Measurements from ENCODE around the gene LRRC49. TPM values are rescaled to one million over a fixed set of nuclear protein-coding genes. Genes with fewer than 3 reads are reported as not detected.
"Not testable (repeated sequence)": the region's sequence is repeated elsewhere in the genome, so short reads cannot be mapped to it uniquely, and the experiment has no call there.

The LRRC49 gene
- total RNA-seq, 1 experiment from 2014 or later: not detected

GRCh38 chr15:70854666-70854976, 38.0 kb upstream of the LRRC49 start:
- Histone ChIP-seq H3K4me1 (ENCODE audit: low read length) (peaks cover 2% of the 10 kb centered on the region; the same call in 1 of the 2 replicates), H3K79me2 (ENCODE audit: low read length) (no peaks in the 10 kb centered on the region), H3K4me3 (ENCODE audit: low read length) (no peak overlapping the region), H3K27ac (ENCODE audit: low read length) (no peak overlapping the region), H3K27me3 (ENCODE audit: low read length) (no peaks in the 10 kb centered on the region), H4K20me1 (ENCODE audit: insufficient read depth, low read depth, low read length) (no peaks in the 10 kb centered on the region), H2AFZ (ENCODE audit: low read length) (no peak overlapping the region), H3K4me2 (ENCODE audit: low read depth, low read length, poor library complexity, severe bottlenecking) (no peak overlapping the region), H3K9me3 (ENCODE audit: low read length) (no peaks in the 10 kb centered on the region), H3K9me2 (replicated peaks; ENCODE audit: insufficient read depth, low read length) (no peaks in the 10 kb centered on the region), H3K36me3 (ENCODE audit: insufficient read depth, low read length) (no peaks in the 10 kb centered on the region), H3K9ac (ENCODE audit: low read length) (no peak overlapping the region)
- no peak for DNase-seq

- peak; percentile 42 for DNase-seq
- H3K9me2 ChIP-seq (replicated peaks; ENCODE audit: insufficient read depth, low read length): no peaks in the 10 kb centered on the region
- H3K9ac ChIP-seq (ENCODE audit: low read length): no peak overlapping the region
- H3K4me1 ChIP-seq (ENCODE audit: low read length): peaks cover 2% of the 10 kb centered on the region; the same call in 1 of the 2 replicates
- H3K27me3 ChIP-seq (ENCODE audit: low read length): no peaks in the 10 kb centered on the region
- H4K20me1 ChIP-seq (ENCODE audit: insufficient read depth, low read depth, low read length): no peaks in the 10 kb centered on the region
- H3K9me3 ChIP-seq (ENCODE audit: low read length): no peaks in the 10 kb centered on the region
- no peak overlapping the region for H3K4me3 ChIP-seq (ENCODE audit: low read length)
- no peak overlapping the region for H3K4me2 ChIP-seq (ENCODE audit: low read depth, low read length, poor library complexity, severe bottlenecking)
- no peaks in the 10 kb centered on the region for H3K79me2 ChIP-seq (ENCODE audit: low read length)
- H3K36me3 ChIP-seq (ENCODE audit: insufficient read depth, low read length): no peaks in the 10 kb centered on the region
- no peak overlapping the region for H3K27ac ChIP-seq (ENCODE audit: low read length)
- H2AFZ ChIP-seq (ENCODE audit: low read length): no peak overlapping the region
These were observed 36.9 kb upstream of the LRRC49 start for GRCh38 chr15:70855764-70856163.

GRCh38 chr15:70856177-70856883, 36.3 kb upstream of the LRRC49 start:
- H3K4me1 ChIP-seq (ENCODE audit: low read length): peaks cover 2% of the 10 kb centered on the region; the same call in 1 of the 2 replicates
- H3K4me2 ChIP-seq (ENCODE audit: low read depth, low read length, poor library complexity, severe bottlenecking): no peak overlapping the region
- H3K79me2 ChIP-seq (ENCODE audit: low read length): no peaks in the 10 kb centered on the region
- no peaks in the 10 kb centered on the region for H3K27me3 ChIP-seq (ENCODE audit: low read length)
- no peaks in the 10 kb centered on the region for H3K9me3 ChIP-seq (ENCODE audit: low read length)
- no peaks in the 10 kb centered on the region for H3K9me2 ChIP-seq (replicated peaks; ENCODE audit: insufficient read depth, low read length)
- no peak overlapping the region for H2AFZ ChIP-seq (ENCODE audit: low read length)
- no peak overlapping the region for H3K9ac ChIP-seq (ENCODE audit: low read length)
- no peaks in the 10 kb centered on the region for H4K20me1 ChIP-seq (ENCODE audit: insufficient read depth, low read depth, low read length)
- H3K4me3 ChIP-seq (ENCODE audit: low read length): no peak overlapping the region
- DNase-seq: no peak
- no peaks in the 10 kb centered on the region for H3K36me3 ChIP-seq (ENCODE audit: insufficient read depth, low read length)
- no peak overlapping the region for H3K27ac ChIP-seq (ENCODE audit: low read length)

- Histone ChIP-seq H3K27ac (ENCODE audit: low read length) (no peak overlapping the region), H3K4me2 (ENCODE audit: low read depth, low read length, poor library complexity, severe bottlenecking) (no peak overlapping the region), H3K9me2 (replicated peaks; ENCODE audit: insufficient read depth, low read length) (no peaks in the 10 kb centered on the region), H3K4me3 (ENCODE audit: low read length) (no peak overlapping the region), H2AFZ (ENCODE audit: low read length) (no peak overlapping the region), H3K9me3 (ENCODE audit: low read length) (no peaks in the 10 kb centered on the region), H3K79me2 (ENCODE audit: low read length) (no peaks in the 10 kb centered on the region), H3K4me1 (ENCODE audit: low read length) (peaks cover 2% of the 10 kb centered on the region; the same call in 1 of the 2 replicates), H4K20me1 (ENCODE audit: insufficient read depth, low read depth, low read length) (no peaks in the 10 kb centered on the region), H3K36me3 (ENCODE audit: insufficient read depth, low read length) (no peaks in the 10 kb centered on the region), H3K9ac (ENCODE audit: low read length) (no peak overlapping the region), H3K27me3 (ENCODE audit: low read length) (no peaks in the 10 kb centered on the region)
- DNase-seq: no peak
These were observed 35.6 kb upstream of the LRRC49 start for GRCh38 chr15:70856884-70857561.

- H3K79me2 ChIP-seq (ENCODE audit: low read length): no peaks in the 10 kb centered on the region
- no peaks in the 10 kb centered on the region for H3K36me3 ChIP-seq (ENCODE audit: insufficient read depth, low read length)
- no peak overlapping the region for H3K4me2 ChIP-seq (ENCODE audit: low read depth, low read length, poor library complexity, severe bottlenecking)
- peaks cover 2% of the 10 kb centered on the region; the same call in 1 of the 2 replicates for H3K4me1 ChIP-seq (ENCODE audit: low read length)
- no peaks in the 10 kb centered on the region for H3K9me3 ChIP-seq (ENCODE audit: low read length)
- no peak overlapping the region for H2AFZ ChIP-seq (ENCODE audit: low read length)
- no peaks in the 10 kb centered on the region for H4K20me1 ChIP-seq (ENCODE audit: insufficient read depth, low read depth, low read length)
- H3K9me2 ChIP-seq (replicated peaks; ENCODE audit: insufficient read depth, low read length): no peaks in the 10 kb centered on the region
- no peak overlapping the region for H3K4me3 ChIP-seq (ENCODE audit: low read length)
- H3K27ac ChIP-seq (ENCODE audit: low read length): no peak overlapping the region
- H3K9ac ChIP-seq (ENCODE audit: low read length): no peak overlapping the region
- DNase-seq: no peak
- no peaks in the 10 kb centered on the region for H3K27me3 ChIP-seq (ENCODE audit: low read length)
These were observed 34.9 kb upstream of the LRRC49 start for GRCh38 chr15:70857562-70858285.

GRCh38 chr15:70858614-70859321, 33.9 kb upstream of the LRRC49 start:
- H3K9me2 ChIP-seq (replicated peaks; ENCODE audit: insufficient read depth, low read length); H3K4me2 ChIP-seq (ENCODE audit: low read depth, low read length, poor library complexity, severe bottlenecking); H2AFZ ChIP-seq (ENCODE audit: low read length); H3K4me1 ChIP-seq (ENCODE audit: low read length); H3K9me3 ChIP-seq (ENCODE audit: low read length); H3K4me3 ChIP-seq (ENCODE audit: low read length); H3K79me2 ChIP-seq (ENCODE audit: low read length); DNase-seq; H3K27me3 ChIP-seq (ENCODE audit: low read length); H3K9ac ChIP-seq (ENCODE audit: low read length); H4K20me1 ChIP-seq (ENCODE audit: insufficient read depth, low read depth, low read length); H3K27ac ChIP-seq (ENCODE audit: low read length); H3K36me3 ChIP-seq (ENCODE audit: insufficient read depth, low read length): not testable (repeated sequence)

- Histone ChIP-seq H3K9me3 (ENCODE audit: low read length) (no peaks in the 10 kb centered on the region), H3K4me1 (ENCODE audit: low read length) (peaks cover 2% of the 10 kb centered on the region; the same call in 1 of the 2 replicates), H3K27me3 (ENCODE audit: low read length) (no peaks in the 10 kb centered on the region), H3K79me2 (ENCODE audit: low read length) (no peaks in the 10 kb centered on the region), H3K4me2 (ENCODE audit: low read depth, low read length, poor library complexity, severe bottlenecking) (no peak overlapping the region), H3K36me3 (ENCODE audit: insufficient read depth, low read length) (no peaks in the 10 kb centered on the region), H2AFZ (ENCODE audit: low read length) (no peak overlapping the region), H3K27ac (ENCODE audit: low read length) (no peak overlapping the region), H3K9me2 (replicated peaks; ENCODE audit: insufficient read depth, low read length) (no peaks in the 10 kb centered on the region), H3K9ac (ENCODE audit: low read length) (no peak overlapping the region), H3K4me3 (ENCODE audit: low read length) (no peak overlapping the region), H4K20me1 (ENCODE audit: insufficient read depth, low read depth, low read length) (no peaks in the 10 kb centered on the region)
- no peak for DNase-seq
These were observed 33.2 kb upstream of the LRRC49 start for GRCh38 chr15:70859322-70859908.
